Effector memory CD4-positive, alpha-beta T cell (primary cell): ENCODE measurements around the gene SLC6A18.

Experiments used
- DNase-seq, 3 donors: peaks; one replicate each; pipeline ENCODE4 v3.0.0-alpha.2; 2020
- H3K27ac ChIP-seq: 2 replicates; pipeline ENCODE4 v1.7.0; 2013; ENCODE audit warnings: mild to moderate bottlenecking, low read length, moderate library complexity; ENCODE audit not compliant: insufficient read depth, poor library complexity, severe bottlenecking
- H3K27me3 ChIP-seq: replicated peaks from 2 replicates; pipeline ENCODE4 v1.7.0; 2013; ENCODE audit warnings: mild to moderate bottlenecking, low read length; ENCODE audit not compliant: insufficient read depth, control insufficient read depth, poor library complexity, severe bottlenecking
- H3K36me3 ChIP-seq: 2 replicates; pipeline ENCODE4 v1.7.0; 2013; ENCODE audit warnings: mild to moderate bottlenecking, low read length, moderate library complexity; ENCODE audit not compliant: control insufficient read depth, insufficient read depth
- H3K4me1 ChIP-seq: 2 replicates; pipeline ENCODE4 v1.7.0; 2013; ENCODE audit warnings: low read length, mild to moderate bottlenecking; ENCODE audit not compliant: control insufficient read depth, insufficient read depth, poor library complexity, severe bottlenecking
- H3K4me3 ChIP-seq: 2 replicates; pipeline ENCODE4 v1.7.0; 2013; ENCODE audit warnings: low read length, low read depth, mild to moderate bottlenecking; ENCODE audit not compliant: insufficient read depth, poor library complexity, severe bottlenecking
- H3K9me3 ChIP-seq: 2 replicates; pipeline ENCODE4 v1.7.0; 2013; ENCODE audit warnings: mild to moderate bottlenecking, low read length, moderate library complexity; ENCODE audit not compliant: control insufficient read depth

SLC6A18 gene

GRCh38 chr5:1242733-1243486 is 17.7 kb downstream of the SLC6A18 start:
- peaks cover 6% of the 10 kb centered on the region for H3K27me3 ChIP-seq
- H3K4me3 ChIP-seq: no peak overlapping the region
- no peaks in the 10 kb centered on the region for H3K36me3 ChIP-seq
- no peak for DNase-seq
- H3K4me1 ChIP-seq: no peaks in the 10 kb centered on the region
- H3K27ac ChIP-seq: no peak overlapping the region
- no peaks in the 10 kb centered on the region for H3K9me3 ChIP-seq

GRCh38 chr5:1243487-1244130 is 18.4 kb downstream of the SLC6A18 start:
- Histone ChIP-seq H3K36me3 (no peaks in the 10 kb centered on the region), H3K4me1 (no peaks in the 10 kb centered on the region), H3K27me3 (peaks cover 6% of the 10 kb centered on the region), H3K4me3 (no peak overlapping the region), H3K9me3 (no peaks in the 10 kb centered on the region), H3K27ac (no peak overlapping the region)
- no peak for DNase-seq

GRCh38 chr5:1244255-1244654 is 19.1 kb downstream of the SLC6A18 start:
- Histone ChIP-seq H3K4me1 (no peaks in the 10 kb centered on the region), H3K27me3 (peaks cover 6% of the 10 kb centered on the region), H3K27ac (no peak overlapping the region), H3K4me3 (no peak overlapping the region), H3K36me3 (no peaks in the 10 kb centered on the region), H3K9me3 (no peaks in the 10 kb centered on the region)
- DNase-seq: no peak

DNA sequence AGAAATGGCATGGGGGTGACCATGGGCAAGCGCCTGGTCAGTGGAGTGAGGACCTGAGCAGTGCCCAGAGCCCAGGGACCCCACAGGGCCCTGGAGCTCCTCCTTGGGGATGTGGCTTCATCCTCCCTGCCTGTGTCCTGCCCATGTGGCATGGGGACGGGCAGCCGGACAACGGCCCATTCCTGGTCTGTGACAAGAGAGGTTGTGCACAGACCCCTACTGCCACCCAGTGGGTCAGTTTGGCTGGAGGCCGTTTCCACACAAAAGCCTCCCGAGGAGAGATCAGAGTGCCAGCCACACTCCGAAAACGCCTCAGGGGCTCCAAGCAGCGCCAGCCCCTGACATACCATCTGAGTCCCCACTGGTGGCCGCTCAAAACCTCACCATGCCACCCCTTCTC is 19.8 kb downstream of the SLC6A18 start:
- Histone ChIP-seq H3K4me3 (no peak overlapping the region), H3K4me1 (no peaks in the 10 kb centered on the region), H3K36me3 (no peaks in the 10 kb centered on the region), H3K27me3 (peaks cover 6% of the 10 kb centered on the region), H3K27ac (no peak overlapping the region), H3K9me3 (no peaks in the 10 kb centered on the region)
- no peak for DNase-seq

GRCh38 chr5:1245905-1246576 is 20.9 kb downstream of the SLC6A18 start:
- no peaks in the 10 kb centered on the region for H3K9me3 ChIP-seq
- H3K4me3 ChIP-seq: no peak overlapping the region
- H3K36me3 ChIP-seq: no peaks in the 10 kb centered on the region
- H3K27me3 ChIP-seq: peaks cover 6% of the 10 kb centered on the region
- H3K27ac ChIP-seq: no peak overlapping the region
- DNase-seq: no peak
- no peaks in the 10 kb centered on the region for H3K4me1 ChIP-seq

DNA sequence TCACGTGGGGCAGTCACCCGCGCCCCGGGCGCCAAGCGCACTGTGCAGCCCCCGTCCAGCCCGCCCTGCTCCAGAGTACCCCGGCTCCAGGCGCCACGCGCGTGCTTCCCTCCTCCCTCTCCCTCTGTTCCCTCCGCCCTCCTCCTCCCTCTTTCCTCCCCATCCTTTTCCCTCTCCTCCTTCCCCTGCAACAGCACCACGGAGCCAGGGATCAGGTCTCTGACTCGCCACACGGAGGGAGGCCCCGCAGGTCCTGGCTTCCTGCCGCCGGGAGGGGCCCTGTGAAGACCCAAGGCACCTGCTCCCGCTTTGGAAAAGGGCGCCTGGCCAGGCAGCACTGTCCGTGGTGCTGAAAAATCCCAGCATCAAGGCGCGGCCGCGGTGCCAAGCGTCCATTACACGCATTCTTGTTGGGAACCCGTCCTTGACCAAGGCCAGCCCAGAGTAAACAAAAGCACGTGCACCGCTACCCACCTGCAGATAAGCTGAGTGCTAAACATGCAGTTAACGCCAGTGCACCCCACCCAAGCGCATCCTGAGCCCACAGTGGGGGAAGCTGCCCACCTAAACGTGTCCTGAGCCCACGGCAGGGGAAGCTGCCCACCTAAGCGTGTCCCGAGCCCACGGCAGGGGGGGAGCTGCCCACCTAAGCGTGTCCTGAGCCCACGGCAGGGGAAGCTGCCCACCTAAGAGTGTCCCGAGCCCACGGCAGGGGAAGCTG is 21.7 kb downstream of the SLC6A18 start:
- Histone ChIP-seq H3K27me3 (peaks cover 6% of the 10 kb centered on the region), H3K9me3 (no peaks in the 10 kb centered on the region), H3K4me1 (no peaks in the 10 kb centered on the region), H3K4me3 (no peak overlapping the region), H3K27ac (no peak overlapping the region), H3K36me3 (no peaks in the 10 kb centered on the region)
- DNase-seq: no peak

DNA sequence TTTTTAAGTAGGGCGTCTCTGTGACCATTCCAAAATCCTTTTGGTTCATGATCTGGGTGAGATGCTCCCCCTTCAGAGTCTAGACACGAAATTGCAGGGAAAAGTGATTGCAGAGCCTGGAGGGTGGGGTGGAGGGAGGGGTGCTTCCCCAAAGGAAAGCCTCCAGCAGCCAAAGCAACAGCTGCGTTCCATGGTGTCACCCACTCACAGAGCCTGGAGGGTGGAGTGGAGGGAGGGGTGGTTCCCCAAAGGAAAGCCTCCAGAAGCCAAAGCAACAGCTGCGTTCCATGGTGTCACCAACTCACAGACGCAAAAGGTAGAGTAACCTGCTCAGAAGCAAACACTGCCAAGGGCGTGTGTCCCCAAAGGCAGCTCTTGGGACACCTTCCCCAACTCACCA is 22.6 kb downstream of the SLC6A18 start:
- H3K27me3 ChIP-seq: peaks cover 6% of the 10 kb centered on the region
- no peaks in the 10 kb centered on the region for H3K4me1 ChIP-seq
- DNase-seq: no peak
- no peaks in the 10 kb centered on the region for H3K36me3 ChIP-seq
- H3K27ac ChIP-seq: no peak overlapping the region
- H3K9me3 ChIP-seq: no peaks in the 10 kb centered on the region
- H3K4me3 ChIP-seq: no peak overlapping the region

- H3K4me1 ChIP-seq: peaks cover 5% of the 10 kb centered on the region
- no peak for DNase-seq
- no peak overlapping the region for H3K27ac ChIP-seq
- peaks cover 6% of the 10 kb centered on the region for H3K27me3 ChIP-seq
- no peaks in the 10 kb centered on the region for H3K36me3 ChIP-seq
- H3K4me3 ChIP-seq: no peak overlapping the region
- H3K9me3 ChIP-seq: no peaks in the 10 kb centered on the region
Observed at GRCh38 chr5:1249366-1250280, 24.4 kb downstream of the SLC6A18 start.
